GM12892 (cell line): ENCODE results near the gene CDK5R1.

Experiments used
- POLR2A ChIP-seq: IDR thresholded peaks from 2 replicates; pipeline ENCODE4 v1.6.1; 2011; ENCODE audit warnings: low read depth, low read length, control low read depth
- POLR2AphosphoS5 ChIP-seq: IDR thresholded peaks from 2 replicates; pipeline ENCODE4 v1.6.1; 2011; ENCODE audit warnings: low read depth, low read length, control low read depth

- no peak for TF ChIP-seq POLR2A
- TF ChIP-seq POLR2AphosphoS5 = no peak
These were observed 39.8 kb upstream of the CDK5R1 start for GRCh38 chr17:32446949-32447348.
